SJSA1 (cell line): Measurements from ENCODE around the gene ZNF30. TPM values are rescaled to one million over a fixed set of nuclear protein-coding genes. Genes with fewer than 3 reads are reported as not detected.

Experiments used
- DNase-seq, 2 experiments: peaks; one replicate each; pipeline ENCODE4 v3.0.0-alpha.2; 2015 to 2020; ENCODE audit warnings: low spot score in 2 of 2, low read depth in 1 of 2
- H3K27ac ChIP-seq: fragments of 250-450 bp; sonication (Bioruptor Pico); 2 replicates; pipeline ENCODE4 v1.5.1; 2020; ENCODE audit warnings: mild to moderate bottlenecking, moderate library complexity
- H3K27me3 ChIP-seq: fragments of 250-450 bp; sonication (Bioruptor Pico); replicated peaks from 2 replicates; pipeline ENCODE4 v1.5.1; 2020; ENCODE audit warnings: mild to moderate bottlenecking, moderate library complexity
- H3K36me3 ChIP-seq: fragments of 250-450 bp; sonication (Bioruptor Pico); 2 replicates; pipeline ENCODE4 v1.5.1; 2020; ENCODE audit warnings: mild to moderate bottlenecking
- H3K4me1 ChIP-seq: fragments of 250-450 bp; sonication (Bioruptor Pico); replicated peaks from 2 replicates; pipeline ENCODE4 v1.6.1; 2021; ENCODE audit warnings: mild to moderate bottlenecking
- H3K4me3 ChIP-seq: fragments of 250-450 bp; sonication (Bioruptor Pico); 2 replicates; pipeline ENCODE4 v1.5.1; 2020; ENCODE audit warnings: mild to moderate bottlenecking
- H3K9me3 ChIP-seq: fragments of 250-450 bp; sonication (Bioruptor Pico); replicated peaks from 2 replicates; pipeline ENCODE4 v1.5.1; 2020; ENCODE audit warnings: mild to moderate bottlenecking
- total RNA-seq: library from RNA; depleted of rRNA; stranded (reverse); fragments of >200 nt; shearing (Covaris generic); gene quantifications from 2 replicates; pipeline ENCODE4 v1.2.3, GENCODE V29; 2014

The ZNF30 gene
- total RNA-seq, 1 experiment from 2014 or later: 4.3 TPM

- no peaks in the 10 kb centered on the region for H3K9me3 ChIP-seq
- no peaks in the 10 kb centered on the region for H3K27me3 ChIP-seq
- no peak overlapping the region for H3K27ac ChIP-seq
- peaks cover 4% of the 10 kb centered on the region for H3K4me1 ChIP-seq
- peaks cover 12% of the 10 kb centered on the region; the same call in 1 of the 2 replicates for H3K36me3 ChIP-seq
- no peak overlapping the region for H3K4me3 ChIP-seq
- DNase-seq: no peak
These were observed 5.8 kb downstream of the ZNF30 start for GRCh38 chr19:34932494-34932893.

GRCh38 chr19:34936184-34936583 is 9.5 kb downstream of the ZNF30 start:
- DNase-seq: no peak
- Histone ChIP-seq H3K9me3 (no peaks in the 10 kb centered on the region; the same call in 1 of the 2 replicates), H3K36me3 (peaks cover 12% of the 10 kb centered on the region; the same call in 1 of the 2 replicates), H3K4me1 (no peaks in the 10 kb centered on the region), H3K27me3 (no peaks in the 10 kb centered on the region), H3K27ac (no peak overlapping the region), H3K4me3 (no peak overlapping the region)

- Histone ChIP-seq H3K27ac (no peak overlapping the region), H3K4me1 (no peaks in the 10 kb centered on the region), H3K4me3 (no peak overlapping the region), H3K36me3 (peaks cover 16% of the 10 kb centered on the region), H3K9me3 (peaks cover 3% of the 10 kb centered on the region), H3K27me3 (no peaks in the 10 kb centered on the region)
- no peak for DNase-seq
These were observed 12.2 kb downstream of the ZNF30 start for GRCh38 chr19:34938886-34939285.

DNA sequence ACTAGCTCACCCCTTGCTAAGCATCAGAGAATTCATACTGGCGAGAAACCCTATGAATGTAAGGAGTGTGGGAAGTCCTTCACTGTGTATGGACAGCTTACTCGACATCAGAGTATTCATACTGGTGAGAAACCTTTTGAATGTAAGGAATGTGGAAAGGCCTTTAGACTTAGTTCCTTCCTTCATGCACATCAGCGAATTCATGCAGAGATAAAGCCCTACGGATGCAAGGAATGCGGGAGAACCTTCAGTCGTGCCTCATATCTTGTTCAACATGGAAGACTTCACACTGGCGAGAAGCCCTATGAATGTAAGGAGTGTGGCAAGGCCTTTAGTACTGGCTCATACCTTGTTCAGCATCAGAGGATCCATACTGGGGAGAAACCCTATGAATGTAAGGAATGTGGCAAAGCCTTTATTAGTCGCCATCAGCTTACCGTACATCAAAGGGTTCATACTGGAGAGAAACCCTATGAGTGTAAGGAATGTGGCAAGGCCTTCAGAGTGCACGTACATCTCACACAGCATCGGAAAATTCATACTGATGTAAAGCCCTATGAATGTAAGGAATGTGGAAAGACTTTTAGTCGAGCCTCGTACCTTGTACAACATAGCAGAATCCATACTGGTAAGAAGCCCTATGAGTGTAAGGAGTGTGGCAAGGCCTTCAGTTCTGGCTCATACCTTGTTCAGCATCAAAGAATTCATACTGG is 17.3 kb downstream of the ZNF30 start:
- Histone ChIP-seq H3K36me3 (peaks cover 16% of the 10 kb centered on the region), H3K4me3 (no peak overlapping the region), H3K4me1 (no peaks in the 10 kb centered on the region), H3K27ac (no peak overlapping the region), H3K9me3 (peaks cover 10% of the 10 kb centered on the region), H3K27me3 (no peaks in the 10 kb centered on the region)
- DNase-seq: no peak

- no peak overlapping the region for H3K4me3 ChIP-seq
- H3K36me3 ChIP-seq: peaks cover 32% of the 10 kb centered on the region
- no peak overlapping the region for H3K27ac ChIP-seq
- no peaks in the 10 kb centered on the region for H3K27me3 ChIP-seq
- no peaks in the 10 kb centered on the region for H3K4me1 ChIP-seq
- peaks cover 26% of the 10 kb centered on the region for H3K9me3 ChIP-seq
- DNase-seq: no peak
These were observed 26.4 kb downstream of the ZNF30 start for GRCh38 chr19:34953092-34953491.

DNA sequence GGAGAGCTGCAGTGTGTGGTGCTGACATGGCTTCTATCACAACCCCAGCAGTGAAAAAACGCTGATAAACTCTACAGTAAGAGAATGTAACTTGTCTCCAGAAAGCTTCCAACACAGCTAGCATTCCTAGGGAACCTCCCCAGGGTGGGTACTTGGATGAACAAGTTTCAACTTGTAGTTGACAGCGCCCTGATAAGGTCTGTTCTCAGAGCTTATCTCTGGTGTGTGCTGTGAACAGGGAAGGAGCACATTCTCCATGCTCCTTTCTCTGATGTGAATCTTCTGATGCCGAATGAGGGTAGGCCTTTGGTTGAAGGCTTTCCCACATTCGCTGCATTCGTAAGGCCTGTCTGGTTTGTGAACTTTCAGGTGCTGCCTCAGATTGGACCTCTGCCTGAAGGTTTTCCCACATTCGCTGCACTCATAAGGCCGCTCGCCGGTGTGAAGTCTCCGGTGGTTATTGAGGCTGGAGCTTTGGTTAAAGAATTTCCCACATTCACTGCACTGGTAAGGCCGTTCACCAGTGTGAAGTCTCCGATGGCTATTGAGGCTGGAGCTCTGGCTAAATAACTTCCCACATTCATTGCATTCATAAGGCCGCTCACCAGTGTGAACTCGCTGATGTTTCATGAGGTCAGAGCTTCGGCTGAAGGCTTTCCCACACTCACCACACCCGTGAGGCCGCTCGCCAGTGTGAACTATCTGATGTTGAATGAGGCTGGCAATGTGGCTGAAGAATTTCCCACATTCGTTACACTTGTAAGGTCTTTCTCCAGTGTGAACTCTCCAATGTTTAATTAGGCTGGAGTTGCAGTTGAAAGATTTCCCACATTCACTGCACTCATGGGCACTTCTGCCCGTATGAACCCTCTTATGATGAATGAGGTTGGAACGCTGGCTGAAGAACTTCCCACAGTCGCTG is 31.4 kb downstream of the ZNF30 start:
- H3K9me3 ChIP-seq: peaks cover 40% of the 10 kb centered on the region
- no peak overlapping the region for H3K4me3 ChIP-seq
- no peaks in the 10 kb centered on the region for H3K27me3 ChIP-seq
- peaks cover 38% of the 10 kb centered on the region for H3K4me1 ChIP-seq
- no peak overlapping the region for H3K27ac ChIP-seq
- no peak for DNase-seq
- peaks cover 53% of the 10 kb centered on the region for H3K36me3 ChIP-seq

DNA sequence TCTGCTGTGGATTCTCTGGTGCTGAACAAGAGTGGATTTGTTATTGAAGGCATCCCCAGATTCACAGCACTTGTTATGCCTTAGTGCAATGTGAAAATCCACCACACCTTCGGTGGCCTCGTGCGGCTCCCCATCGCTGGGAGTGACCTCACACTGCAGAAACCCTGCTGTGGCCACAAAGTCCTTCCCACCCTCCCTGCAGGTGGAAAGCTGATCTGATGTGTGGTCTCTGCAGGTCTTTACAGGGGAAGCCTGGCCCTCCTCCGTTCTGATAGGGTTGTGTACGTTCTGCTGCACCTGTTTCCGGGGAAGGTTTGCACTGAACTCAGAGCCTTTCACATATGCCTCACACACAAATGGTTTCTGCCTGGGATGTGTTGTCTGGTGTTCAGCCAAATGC is 32.3 kb downstream of the ZNF30 start:
- Histone ChIP-seq H3K9me3 (peaks cover 39% of the 10 kb centered on the region), H3K27ac (no peak overlapping the region), H3K4me3 (no peak overlapping the region), H3K36me3 (peaks cover 49% of the 10 kb centered on the region), H3K4me1 (peaks cover 44% of the 10 kb centered on the region), H3K27me3 (no peaks in the 10 kb centered on the region)
- no peak for DNase-seq

- H3K9me3 ChIP-seq: peaks cover 38% of the 10 kb centered on the region
These were observed 33.6 kb downstream of the ZNF30 start for GRCh38 chr19:34960103-34960805.

DNA sequence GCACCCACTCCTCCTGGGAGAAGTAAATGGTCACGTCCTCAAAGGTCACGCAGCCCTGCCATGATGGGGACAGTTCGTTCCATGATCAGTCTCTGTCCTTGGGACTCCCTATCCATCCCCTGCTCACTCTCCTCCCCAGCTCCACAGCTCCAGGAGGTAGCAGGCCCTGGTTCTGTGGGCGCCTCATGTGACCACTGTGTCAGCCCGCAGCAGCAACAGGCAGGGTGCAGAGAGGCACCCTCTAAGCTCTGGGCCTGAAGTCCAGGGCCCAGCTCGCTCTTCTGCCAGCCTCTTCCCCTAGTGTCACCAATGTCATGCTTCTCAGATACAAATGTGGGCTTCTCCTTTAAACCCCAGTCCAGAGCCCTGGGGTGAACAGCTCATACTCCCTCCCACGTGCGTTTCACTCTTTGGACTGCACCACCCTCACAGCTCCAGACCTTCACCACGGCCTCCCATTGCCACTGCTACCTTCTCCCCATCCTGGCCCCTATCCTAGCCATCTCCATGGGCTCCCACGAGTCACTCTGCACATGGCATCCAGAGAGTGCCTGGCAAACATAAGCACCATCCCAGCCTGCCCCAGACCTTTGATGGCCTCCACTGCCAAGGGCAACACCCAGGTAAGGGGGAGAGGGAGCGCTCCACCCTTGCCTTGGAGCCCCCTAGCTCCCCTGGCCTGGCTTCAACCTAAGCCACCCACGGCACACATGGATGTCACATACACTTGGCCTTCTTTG is 34.4 kb downstream of the ZNF30 start:
- Histone ChIP-seq H3K27ac (no peak overlapping the region), H3K9me3 (peaks cover 33% of the 10 kb centered on the region)
- no peak for DNase-seq

More at GRCh38 chr19:34960103-34960805, 33.6 kb downstream of the ZNF30 start:
- no peak overlapping the region; the same call in 1 of the 2 replicates for H3K27ac ChIP-seq
- peaks cover 49% of the 10 kb centered on the region for H3K36me3 ChIP-seq
- no peaks in the 10 kb centered on the region for H3K27me3 ChIP-seq
- H3K4me1 ChIP-seq: peaks cover 44% of the 10 kb centered on the region
- DNase-seq: peak; percentile 60 to 76
- no peak overlapping the region for H3K4me3 ChIP-seq

DNA sequence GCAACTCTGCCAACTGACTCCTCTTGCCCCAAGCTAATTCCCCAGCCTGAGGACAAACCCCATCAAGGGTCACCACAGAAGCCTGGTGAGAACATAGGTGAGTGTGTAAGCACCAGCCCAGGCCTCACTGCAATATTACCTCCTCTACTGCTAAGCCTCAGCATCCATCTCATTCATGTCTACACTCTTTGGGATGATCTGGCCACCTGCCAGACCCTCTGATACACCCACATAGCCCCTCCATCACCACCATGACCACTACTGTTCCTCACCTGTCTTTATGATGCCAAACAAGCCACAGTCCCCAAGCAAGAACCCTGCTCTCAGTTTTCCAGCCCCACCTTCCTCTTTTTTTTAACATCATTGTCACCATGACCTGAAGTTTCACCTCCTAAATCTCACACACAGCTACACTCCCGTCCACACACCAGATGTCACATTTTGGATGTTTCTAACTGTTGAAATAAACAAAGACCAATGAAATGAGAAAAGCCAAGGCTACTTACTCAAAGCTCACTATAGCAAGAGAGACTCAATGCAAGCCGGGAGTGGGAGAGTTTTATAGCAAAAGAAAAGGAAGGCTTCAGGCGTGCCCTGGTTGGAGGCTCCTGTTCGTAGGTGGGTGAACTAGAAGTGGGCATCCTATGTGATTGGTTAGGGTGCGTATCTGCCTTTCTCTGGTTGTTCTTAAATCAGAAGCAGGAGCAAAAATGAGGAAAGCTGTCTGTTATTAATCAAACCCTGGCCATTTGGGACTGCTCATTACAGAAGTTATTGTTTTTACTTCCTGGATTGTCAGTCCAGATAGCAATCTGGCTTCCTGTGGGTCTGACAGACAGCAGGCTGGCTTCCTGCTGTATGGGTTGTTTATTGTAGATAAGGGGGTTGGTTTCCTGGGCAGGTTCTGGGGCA is 35.3 kb downstream of the ZNF30 start:
- H3K4me1 ChIP-seq: peaks cover 44% of the 10 kb centered on the region
- H3K36me3 ChIP-seq: peaks cover 31% of the 10 kb centered on the region
- H3K9me3 ChIP-seq: peaks cover 25% of the 10 kb centered on the region
- H3K27me3 ChIP-seq: no peaks in the 10 kb centered on the region
- no peak overlapping the region for H3K27ac ChIP-seq
- H3K4me3 ChIP-seq: peak overlapping the region; percentile 73; the same call in 1 of the 2 replicates
- DNase-seq: no peak

More for the DNA sequence above, 34.4 kb downstream of the ZNF30 start:
- H3K4me3 ChIP-seq: no peak overlapping the region
- peaks cover 40% of the 10 kb centered on the region for H3K36me3 ChIP-seq
- peaks cover 44% of the 10 kb centered on the region for H3K4me1 ChIP-seq
- no peaks in the 10 kb centered on the region for H3K27me3 ChIP-seq

- peaks cover 16% of the 10 kb centered on the region for H3K9me3 ChIP-seq
- H3K27me3 ChIP-seq: no peaks in the 10 kb centered on the region
- peaks cover 44% of the 10 kb centered on the region for H3K4me1 ChIP-seq
- peaks cover 22% of the 10 kb centered on the region for H3K36me3 ChIP-seq
- DNase-seq: peak in 1 of 2 experiments; percentile 6
- H3K27ac ChIP-seq: no peak overlapping the region
- peak overlapping the region; percentile 73 for H3K4me3 ChIP-seq
These were observed 36.2 kb downstream of the ZNF30 start for GRCh38 chr19:34962687-34963572.
